ENCODE data around the gene TYMS.
A peak's percentile ranks its signal among the peaks of the same experiment; 100 is the strongest.

The TYMS gene

GRCh38 chr18:657311-658000 is at the start of gene TYMS:
Gene TYMS (plus strand): TSS chr18:657653. CDS start chr18:657743, 90 bp downstream.
- DNase-seq (ENCODE audit: low read depth), result no peak

GRCh38 chr18:607930-608329 is 49.5 kb upstream of the TYMS start:
- DNase-seq (ENCODE audit: low read depth), result no peak

DNA sequence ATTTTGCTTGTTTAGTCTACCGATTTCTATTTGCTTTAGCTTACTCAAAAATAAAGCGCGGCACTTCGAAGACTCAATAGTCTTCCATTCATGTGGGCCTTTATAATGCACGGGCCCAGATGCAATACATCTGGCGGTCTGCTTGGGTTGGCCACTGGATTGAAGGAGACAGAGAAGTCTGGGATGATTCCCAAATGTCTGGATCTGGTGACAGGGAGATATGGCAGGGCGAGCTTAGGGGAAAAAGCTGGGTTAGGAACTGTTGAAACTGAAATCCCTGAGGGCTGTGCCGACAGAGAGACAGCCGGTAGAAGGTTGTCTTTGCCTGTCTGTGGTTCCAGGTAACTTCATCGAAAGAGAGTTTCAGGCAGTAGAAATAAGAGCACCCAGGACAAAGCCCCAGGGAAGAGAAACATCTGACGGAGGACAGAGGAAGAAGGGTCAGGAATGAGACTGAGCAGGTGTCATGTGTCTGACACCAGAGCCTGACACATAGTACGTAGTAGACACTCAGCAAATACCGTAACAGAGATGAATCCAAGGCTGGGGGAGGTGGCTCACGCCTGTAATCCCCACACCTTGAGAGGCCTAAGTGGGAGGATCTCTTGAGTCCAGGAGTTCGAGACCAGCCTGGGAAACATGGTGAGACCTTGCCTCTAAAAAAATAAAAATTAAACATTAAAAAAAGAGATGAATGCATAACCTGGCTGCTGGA is 47.1 kb upstream of the TYMS start:
- DNase-seq (ENCODE audit: low read depth), result no peak

DNA sequence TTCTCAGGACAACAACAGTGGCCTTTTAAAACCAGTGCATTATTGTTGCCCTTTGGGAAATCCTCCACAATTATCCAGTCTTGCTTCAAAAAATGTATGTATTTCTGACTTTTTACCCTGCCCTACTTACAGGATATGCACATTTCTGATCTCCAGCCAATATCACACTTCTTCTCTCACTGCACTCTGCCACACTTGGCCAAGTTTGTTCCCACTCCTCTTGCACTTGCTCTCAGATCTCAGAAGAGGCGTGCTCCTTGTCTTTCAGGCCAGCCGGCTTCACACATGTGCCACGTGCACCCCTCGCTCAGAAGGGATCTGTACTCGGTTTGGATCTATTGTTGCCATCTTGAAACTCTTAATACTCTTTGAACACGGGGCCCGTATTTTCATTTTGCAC is 45.3 kb upstream of the TYMS start:
- no peak for DNase-seq (ENCODE audit: low read depth)

- no peak for DNase-seq (ENCODE audit: low read depth)
Observed at GRCh38 chr18:614193-614592, 43.3 kb upstream of the TYMS start.

- DNase-seq (ENCODE audit: low read depth), result no peak
Observed at GRCh38 chr18:615092-615521, 42.3 kb upstream of the TYMS start.

- no peak for DNase-seq (ENCODE audit: low read depth)
Observed at GRCh38 chr18:615773-616172, 41.7 kb upstream of the TYMS start.

DNA sequence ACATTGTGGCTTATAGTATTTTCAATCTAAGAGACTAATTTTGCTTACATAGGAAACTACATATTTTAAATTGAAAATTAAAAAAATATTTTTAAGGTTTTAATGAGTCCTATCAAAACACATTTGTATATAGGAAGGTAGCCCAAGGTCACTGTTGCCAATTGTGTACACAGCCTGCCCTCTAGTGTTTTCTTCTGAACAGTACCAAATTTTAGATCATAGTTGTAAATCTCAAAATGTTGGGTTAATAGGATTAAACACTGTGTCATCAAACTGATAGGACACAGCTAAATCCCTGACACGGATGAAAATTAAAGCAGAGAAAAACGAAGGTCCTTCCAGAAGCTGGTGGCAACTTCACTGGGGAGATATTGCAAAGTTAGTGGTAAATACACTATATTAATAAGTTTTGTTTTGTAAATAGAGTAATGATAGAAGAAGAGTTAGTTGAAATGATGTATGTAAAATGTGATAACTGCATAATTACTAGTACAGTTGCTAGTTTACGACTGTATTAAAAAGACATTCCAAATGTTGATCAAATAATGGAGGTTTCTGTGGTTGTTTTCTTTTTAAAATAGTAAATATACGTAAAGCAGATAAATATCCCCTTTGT is 41.0 kb upstream of the TYMS start:
- DNase-seq (ENCODE audit: low read depth), result no peak

DNA sequence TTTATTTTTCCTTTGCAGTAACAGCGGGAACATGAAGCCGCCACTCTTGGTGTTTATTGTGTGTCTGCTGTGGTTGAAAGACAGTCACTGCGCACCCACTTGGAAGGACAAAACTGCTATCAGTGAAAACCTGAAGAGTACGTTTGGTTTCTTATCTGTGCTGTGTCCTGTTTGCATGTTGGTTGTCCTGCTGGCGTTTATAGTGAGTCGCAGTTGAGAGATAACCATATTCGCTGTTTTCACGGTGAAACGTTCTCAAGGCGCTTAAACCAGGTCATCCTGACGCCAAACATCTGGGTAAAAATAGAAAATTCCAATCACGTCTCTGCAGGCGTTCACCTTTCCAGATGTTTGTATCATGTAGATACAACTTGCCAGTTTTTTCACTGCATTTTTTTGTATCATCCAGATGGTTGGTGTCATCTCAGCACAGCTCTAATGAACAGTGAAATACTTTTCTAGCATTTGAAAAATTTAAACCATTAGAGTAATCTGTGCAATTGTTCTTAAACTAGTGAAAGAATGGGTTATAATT is 39.4 kb upstream of the TYMS start:
- no peak for DNase-seq (ENCODE audit: low read depth)

- no peak for DNase-seq (ENCODE audit: low read depth)
Observed at GRCh38 chr18:618618-619017, 38.8 kb upstream of the TYMS start.

GRCh38 chr18:621291-622043 is 36.0 kb upstream of the TYMS start:
- DNase-seq (ENCODE audit: low read depth), result no peak

- DNase-seq (ENCODE audit: low read depth), result no peak
Observed at GRCh38 chr18:622289-622688, 35.2 kb upstream of the TYMS start.

DNA sequence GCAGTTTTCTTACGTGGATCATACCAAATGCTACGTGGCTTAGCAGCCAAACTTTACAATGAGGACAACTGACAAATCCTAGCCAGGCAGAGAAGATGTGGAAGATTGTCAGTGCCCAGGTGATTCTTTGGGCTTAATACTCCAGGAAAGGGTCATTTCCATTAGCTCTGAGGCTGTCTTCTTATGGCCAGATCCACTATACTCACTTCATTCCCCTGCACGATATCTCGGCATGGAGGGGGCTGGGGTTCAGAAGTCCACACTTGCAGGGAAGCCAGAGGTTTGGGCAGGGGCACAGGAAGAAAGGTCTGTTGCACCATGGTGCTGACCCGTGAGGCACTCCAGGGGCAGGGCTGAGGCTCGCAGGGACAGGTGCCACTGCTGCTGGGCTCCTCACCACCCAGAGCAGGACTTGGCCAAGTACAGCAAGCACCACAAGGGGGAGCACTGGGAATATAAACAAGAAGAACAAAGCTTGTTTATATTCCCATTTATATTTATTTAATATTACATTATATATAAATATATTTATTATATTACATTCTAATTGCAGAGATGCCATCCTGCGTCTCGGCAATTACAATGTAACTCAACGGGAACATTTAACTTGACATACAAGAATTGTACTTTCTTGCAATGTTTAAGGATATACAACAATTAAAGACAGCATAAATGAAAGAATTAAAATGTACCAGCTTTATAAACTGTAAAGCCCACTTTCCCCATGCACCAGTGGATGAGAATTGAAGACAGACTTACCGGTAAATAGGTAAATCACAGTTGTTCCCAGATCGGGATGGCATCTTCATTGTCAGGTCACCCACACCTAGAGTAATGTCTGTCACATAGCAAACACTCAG is 33.5 kb upstream of the TYMS start:
- DNase-seq (ENCODE audit: low read depth), result peak; percentile 9

DNA sequence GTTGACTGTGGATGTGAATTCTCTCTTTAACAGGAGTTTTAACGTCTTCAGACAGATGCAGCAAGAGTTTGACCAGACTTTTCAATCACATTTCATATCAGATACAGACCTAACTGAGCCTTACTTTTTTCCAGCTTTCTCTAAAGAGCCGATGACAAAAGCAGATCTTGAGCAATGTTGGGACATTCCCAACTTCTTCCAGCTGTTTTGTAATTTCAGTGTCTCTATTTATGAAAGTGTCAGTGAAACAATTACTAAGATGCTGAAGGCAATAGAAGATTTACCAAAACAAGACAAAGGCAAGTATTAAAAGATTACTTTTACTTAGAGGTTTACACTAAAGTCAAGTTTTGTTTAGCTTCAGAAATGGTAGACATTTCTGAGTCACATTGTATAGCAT is 30.2 kb upstream of the TYMS start:
- DNase-seq (ENCODE audit: low read depth), result no peak

GRCh38 chr18:629269-630150 is 27.9 kb upstream of the TYMS start:
- no peak for DNase-seq (ENCODE audit: low read depth)

- DNase-seq (ENCODE audit: low read depth), result no peak
Observed at GRCh38 chr18:631560-631959, 25.9 kb upstream of the TYMS start.

DNA sequence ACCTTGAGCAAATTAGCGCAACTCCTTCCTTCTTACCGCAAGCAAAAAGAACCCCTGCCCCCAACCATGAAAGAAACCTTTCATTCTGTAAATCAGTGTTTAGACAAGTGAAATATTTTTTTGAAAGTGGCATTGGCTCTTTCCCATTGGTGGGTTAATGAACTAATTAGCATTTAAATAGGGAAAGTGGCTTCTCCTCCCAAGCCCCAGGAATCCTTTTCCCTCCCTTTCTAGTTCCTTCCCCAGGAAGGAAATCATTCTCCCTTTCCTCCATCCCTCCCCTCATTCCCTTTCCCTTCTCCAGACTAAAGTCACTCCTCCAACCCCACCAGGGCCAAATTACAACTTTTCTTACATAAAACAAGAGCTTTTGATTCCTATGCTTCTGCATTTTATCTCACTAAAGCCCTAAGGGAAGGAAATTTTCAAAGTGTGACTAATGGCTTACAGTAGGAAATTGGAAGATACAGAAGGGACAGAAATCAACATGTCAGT is 22.9 kb upstream of the TYMS start:
- DNase-seq (ENCODE audit: low read depth), result no peak

DNA sequence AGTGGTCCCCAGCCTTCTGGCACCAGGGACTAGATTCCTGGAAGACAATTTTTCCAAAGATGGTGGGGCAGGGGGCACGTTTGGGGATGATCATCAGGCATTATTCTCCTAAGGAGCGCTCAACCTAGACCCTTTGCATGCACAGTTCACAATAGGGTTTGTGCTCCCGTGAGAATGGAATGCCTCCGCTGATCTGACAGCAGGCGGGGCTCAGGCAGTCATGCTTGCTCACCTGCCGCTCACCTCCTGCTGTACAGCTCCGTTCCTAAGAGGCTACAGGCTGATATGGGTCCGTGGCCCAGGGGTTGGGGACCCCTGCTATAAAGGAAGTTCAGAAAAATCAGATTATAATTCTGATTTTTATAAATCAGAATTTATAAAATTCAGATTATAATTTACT is 22.3 kb upstream of the TYMS start:
- DNase-seq (ENCODE audit: low read depth), result no peak

- no peak for DNase-seq (ENCODE audit: low read depth)
Observed at GRCh38 chr18:641224-641623, 16.2 kb upstream of the TYMS start.

GRCh38 chr18:644395-645004 is 13.0 kb upstream of the TYMS start:
- no peak for DNase-seq (ENCODE audit: low read depth)

Data from activated T-helper 1 cell treated with Interleukin-2 at 50 U/mL for 16 hours (primary cell).